GM23338 (cell line): ENCODE measurements around the gene ZBTB6. TPM values are rescaled to one million over a fixed set of nuclear protein-coding genes. Genes with fewer than 3 reads are reported as not detected.

ENCODE experiments used
- ATAC-seq: fragments of 200-7000 bp; cut with Tn5 transposase; 3 replicates; pipeline ENCODE4 v1.9.1; 2020
- DNase-seq: peaks from one replicate; pipeline ENCODE4 v3.0.0-alpha.2; 2015; ENCODE audit warnings: low spot score
- H2AFZ ChIP-seq: fragments of 200-600 bp; sonication (generic); 2 replicates; pipeline ENCODE4 v1.8.0; 2016; ENCODE audit warnings: antibody characterized with exemption, mild to moderate bottlenecking, moderate library complexity
- H3F3A ChIP-seq: fragments of 200-600 bp; sonication (generic); replicated peaks from 2 replicates; pipeline ENCODE4 v1.8.0; 2017; ENCODE audit warnings: antibody characterized with exemption, mixed run types, low read depth
- H3K27ac ChIP-seq: fragments of 200-600 bp; sonication (generic); 2 replicates; pipeline ENCODE4 v1.6.1; 2016; ENCODE audit warnings: low read depth
- H3K27me3 ChIP-seq: fragments of 200-600 bp; sonication (generic); 2 replicates; pipeline ENCODE4 v1.8.0; 2016; ENCODE audit warnings: mild to moderate bottlenecking, mixed run types, moderate library complexity; ENCODE audit not compliant: insufficient read depth
- H3K36me3 ChIP-seq: fragments of 200-600 bp; sonication (generic); 2 replicates; pipeline ENCODE4 v1.8.0; 2016; ENCODE audit warnings: mild to moderate bottlenecking; ENCODE audit not compliant: insufficient read depth
- H3K4me1 ChIP-seq: fragments of 200-600 bp; sonication (generic); 2 replicates; pipeline ENCODE4 v1.8.0; 2016; ENCODE audit warnings: mild to moderate bottlenecking, moderate library complexity; ENCODE audit not compliant: insufficient read depth
- H3K4me2 ChIP-seq: fragments of 200-600 bp; sonication (generic); 2 replicates; pipeline ENCODE4 v1.7.1; 2017; ENCODE audit warnings: mixed run types
- H3K4me3 ChIP-seq: fragments of 200-600 bp; sonication (generic); 2 replicates; pipeline ENCODE4 v1.6.1; 2016; ENCODE audit warnings: mixed run types
- H3K79me2 ChIP-seq: fragments of 200-600 bp; sonication (generic); replicated peaks from 2 replicates; pipeline ENCODE4 v1.8.0; 2017; ENCODE audit warnings: mild to moderate bottlenecking; ENCODE audit not compliant: insufficient read depth
- H3K9me2 ChIP-seq: fragments of 200-600 bp; sonication (generic); 2 replicates; pipeline ENCODE4 v1.8.0; 2017; ENCODE audit not compliant: insufficient read depth
- H4K20me1 ChIP-seq: fragments of 200-600 bp; sonication (generic); replicated peaks from 2 replicates; pipeline ENCODE4 v1.8.0; 2017; ENCODE audit warnings: mild to moderate bottlenecking; ENCODE audit not compliant: insufficient read depth
- H3K27ac Mint-ChIP-seq: 2 replicates; pipeline ENCODE4 v1.8.0; 2020; ENCODE audit warnings: inconsistent platforms, mild to moderate bottlenecking, moderate library complexity, mixed read lengths
- H3K27me3 Mint-ChIP-seq: 3 replicates; pipeline ENCODE4 v1.8.0; 2022; ENCODE audit warnings: low read depth, mild to moderate bottlenecking, moderate library complexity, mixed read lengths, inconsistent platforms; ENCODE audit not compliant: insufficient read depth, poor library complexity
- H3K36me3 Mint-ChIP-seq: 3 replicates; pipeline ENCODE4 v1.8.0; 2021; ENCODE audit warnings: low read depth, mild to moderate bottlenecking, inconsistent platforms, moderate library complexity, mixed read lengths
- H3K4me1 Mint-ChIP-seq: 3 replicates; pipeline ENCODE4 v1.8.0; 2020; ENCODE audit warnings: mild to moderate bottlenecking, inconsistent platforms, mixed read lengths
- H3K4me3 Mint-ChIP-seq: 3 replicates; pipeline ENCODE4 v1.8.0; 2021; ENCODE audit warnings: moderate library complexity, mild to moderate bottlenecking, inconsistent platforms, mixed read lengths
- H3K9me3 Mint-ChIP-seq: 3 replicates; pipeline ENCODE4 v1.8.0; 2020; ENCODE audit warnings: moderate library complexity, mild to moderate bottlenecking, inconsistent platforms, mixed read lengths
- CTCF ChIP-seq, 2 experiments: fragments of 200-600 bp in 1 of 2; sonication (generic) in 1 of 2; conservative IDR thresholded peaks; 2 replicates each; pipeline versions ENCODE4 v1.5.1 to v1.6.1; 2016 to 2017; ENCODE audit warnings: antibody characterized with exemption in 2 of 2, low read depth in 2 of 2, mild to moderate bottlenecking in 2 of 2, moderate library complexity in 1 of 2
- ETS1 ChIP-seq: IDR thresholded peaks from 2 replicates; pipeline ENCODE4 v1.6.1; 2016; ENCODE audit warnings: antibody characterized with exemption
- EZH2 ChIP-seq: fragments of 200-600 bp; sonication (generic); IDR thresholded peaks from one replicate; pipeline ENCODE4 v1.8.0; 2017; ENCODE audit warnings: antibody characterized with exemption, mild to moderate bottlenecking, low read depth; ENCODE audit not compliant: unreplicated experiment
- NANOG ChIP-seq: IDR thresholded peaks from 2 replicates; pipeline ENCODE4 v1.6.1; 2016; ENCODE audit warnings: antibody characterized with exemption, borderline replicate concordance
- POLR2AphosphoS5 ChIP-seq: IDR thresholded peaks from 2 replicates; pipeline ENCODE4 v1.6.1; 2016; ENCODE audit warnings: antibody characterized with exemption, low read depth
- REST ChIP-seq: IDR thresholded peaks from one replicate; pipeline ENCODE4 v1.6.1; 2018; ENCODE audit warnings: antibody characterized with exemption; ENCODE audit not compliant: unreplicated experiment
- STAT1 ChIP-seq: IDR thresholded peaks from one replicate; pipeline ENCODE4 v1.6.1; 2016; ENCODE audit warnings: antibody characterized with exemption; ENCODE audit not compliant: unreplicated experiment
- polyA plus RNA-seq: library from polyadenylated mRNA; unstranded; fragments of >200 nt; fragmentation: Nextera tagmentation; extraction: Ambion mirVana; gene quantifications from 2 replicates; pipeline ENCODE4 v1.2.1, GENCODE V29; 2016
- total RNA-seq: library from RNA; depleted of rRNA; stranded (reverse); fragments of >200 nt; shearing (Covaris generic); gene quantifications from 2 replicates; pipeline ENCODE4 v1.2.3, GENCODE V29; 2014

ZBTB6 gene
- total and polyA plus RNA-seq, 2 experiments from 2014 or later = 4.0 to 12.7 TPM

GRCh38 chr9:122930541-122931225, 17.6 kb upstream of the ZBTB6 start:
- DNase-seq (no peak), ATAC-seq (no peak)
- peaks cover 16% of the 10 kb centered on the region for H4K20me1 ChIP-seq
- peak overlapping the region; percentile 77; the same call in 1 of the 2 replicates for H3K27ac ChIP-seq
- H3K36me3 Mint-ChIP-seq = no peaks in the 10 kb centered on the region; the same call in 2 of the 3 replicates
- H3K27me3 ChIP-seq = no peaks in the 10 kb centered on the region
- peak overlapping the region; percentile 15; the same call in 1 of the 2 replicates for H2AFZ ChIP-seq
- H3K9me2 ChIP-seq = no peaks in the 10 kb centered on the region
- peak overlapping the region; percentile 89 for H3K4me2 ChIP-seq
- no peak overlapping the region for H3K27ac Mint-ChIP-seq
- no peaks in the 10 kb centered on the region for H3K9me3 Mint-ChIP-seq
- peaks cover 5% of the 10 kb centered on the region; the same call in 2 of the 3 replicates for H3K4me1 Mint-ChIP-seq
- H3K36me3 ChIP-seq = no peaks in the 10 kb centered on the region
- peak overlapping the region; percentile 86 for H3K4me3 ChIP-seq
- H3K4me1 ChIP-seq = peaks cover 19% of the 10 kb centered on the region
- peaks cover 92% of the 10 kb centered on the region for H3K79me2 ChIP-seq
- H3K4me3 Mint-ChIP-seq = no peak overlapping the region
- peaks cover 2% of the 10 kb centered on the region for H3K27me3 Mint-ChIP-seq
- peak in 1 of 2 experiments; percentile 35; a peak in 1 of 4 replicates for TF ChIP-seq CTCF (conservative IDR thresholded peaks at IDR 0.05; ENCODE audit: low read depth in 2 of 2)
- no peak for TF ChIP-seq ETS1
- H3F3A ChIP-seq = no peaks in the 10 kb centered on the region

- H3K4me1 Mint-ChIP-seq = peaks cover 5% of the 10 kb centered on the region; the same call in 2 of the 3 replicates
- ATAC-seq (no peak), DNase-seq (no peak)
- Histone ChIP-seq H3K27me3 (no peaks in the 10 kb centered on the region), H4K20me1 (peaks cover 16% of the 10 kb centered on the region), H3K9me2 (no peaks in the 10 kb centered on the region), H3F3A (no peaks in the 10 kb centered on the region), H2AFZ (no peak overlapping the region), H3K4me1 (peaks cover 19% of the 10 kb centered on the region), H3K36me3 (no peaks in the 10 kb centered on the region), H3K4me3 (peak overlapping the region; percentile 86), H3K79me2 (peaks cover 92% of the 10 kb centered on the region), H3K27ac (no peak overlapping the region), H3K4me2 (peak overlapping the region; percentile 89)
- no peaks in the 10 kb centered on the region for H3K9me3 Mint-ChIP-seq
- TF ChIP-seq STAT1 (no peak), POLR2AphosphoS5 (no peak), ETS1 (no peak), NANOG (no peak), EZH2 (no peak), REST (no peak), CTCF (conservative IDR thresholded peaks at IDR 0.05; ENCODE audit: low read depth in 2 of 2) (no peak)
- no peak overlapping the region for H3K27ac Mint-ChIP-seq
- no peaks in the 10 kb centered on the region for H3K27me3 Mint-ChIP-seq
- no peaks in the 10 kb centered on the region; the same call in 2 of the 3 replicates for H3K36me3 Mint-ChIP-seq
- H3K4me3 Mint-ChIP-seq = no peak overlapping the region
Observed at GRCh38 chr9:122929796-122930354, 16.8 kb upstream of the ZBTB6 start.
